NCI-H1417 treated with DMSO at 0.1 percent for 48 hours (cell line): ENCODE data around the gene P2RX6.

ENCODE experiments used
- DNase-seq: peaks from one replicate; lab custom pipeline; 2025; lab: John Stamatoyannopoulos, UW

The P2RX6 gene

GRCh38 chr22:21074102-21074715 is 59.2 kb downstream of the P2RX6 start:
- no peak for DNase-seq

- DNase-seq: no peak
Measured at GRCh38 chr22:21075516-21076138, 60.7 kb downstream of the P2RX6 start.

- DNase-seq: no peak
Measured at GRCh38 chr22:21076912-21077625, 62.1 kb downstream of the P2RX6 start.
